ENCODE measurements around the gene ERMARD.
A peak's percentile ranks its signal among the peaks of the same experiment; 100 is the strongest.

The ERMARD gene

GRCh38 chr6:169751242-169752073 is at the start of gene ERMARD, which contains the start of gene DYNLT2:
TSS of gene ERMARD (plus strand) at chr6:169751622. CDS start at chr6:169751658, 36 bp downstream.
TSS of gene DYNLT2 (minus strand) at chr6:169751572. CDS start at chr6:169751458, 114 bp downstream.
- no peak for TF ChIP-seq ZFX (IDR thresholded peaks at IDR 0.05; ENCODE audit: borderline replicate concordance)
- peak; percentile 40 for TF ChIP-seq CTCF (IDR thresholded peaks at IDR 0.05)
- peak within 1 kb of the TSS; percentile 93 for H3K27ac ChIP-seq

GRCh38 chr6:169701954-169702839 is 49.2 kb upstream of the ERMARD start, which contains the start of the genes C6orf120 and WDR27:
TSS of gene C6orf120 (plus strand) at chr6:169702126. CDS start at chr6:169702460, 334 bp downstream.
TSS of gene WDR27 (minus strand) at chr6:169702029. CDS start at chr6:169689005, 13,024 bp downstream.
- TF ChIP-seq CTCF (IDR thresholded peaks at IDR 0.05) (no peak), ZFX (IDR thresholded peaks at IDR 0.05; ENCODE audit: borderline replicate concordance) (no peak)
- peak within 1 kb of the TSS; percentile 86 for H3K27ac ChIP-seq

GRCh38 chr6:169702840-169703246 is 48.6 kb upstream of the ERMARD start:
- peak overlapping the region; percentile 86 for H3K27ac ChIP-seq
- TF ChIP-seq CTCF (IDR thresholded peaks at IDR 0.05) (no peak), ZFX (IDR thresholded peaks at IDR 0.05; ENCODE audit: borderline replicate concordance) (no peak)

GRCh38 chr6:169707772-169708171 is 43.6 kb upstream of the ERMARD start:
- TF ChIP-seq CTCF (IDR thresholded peaks at IDR 0.05) (no peak), ZFX (IDR thresholded peaks at IDR 0.05; ENCODE audit: borderline replicate concordance) (no peak)
- H3K27ac ChIP-seq: no peak overlapping the region

- no peak overlapping the region for H3K27ac ChIP-seq
- no peak for TF ChIP-seq ZFX (IDR thresholded peaks at IDR 0.05; ENCODE audit: borderline replicate concordance)
- TF ChIP-seq CTCF (IDR thresholded peaks at IDR 0.05): no peak
These were observed 42.1 kb upstream of the ERMARD start for GRCh38 chr6:169709293-169709692.

- TF ChIP-seq CTCF (IDR thresholded peaks at IDR 0.05) (no peak), ZFX (IDR thresholded peaks at IDR 0.05; ENCODE audit: borderline replicate concordance) (no peak)
- no peak overlapping the region for H3K27ac ChIP-seq
These were observed 41.4 kb upstream of the ERMARD start for GRCh38 chr6:169710009-169710408.
